AG10803 (cell line): Measurements from ENCODE around the gene IL17RE.
A peak's percentile ranks its signal among the peaks of the same experiment; 100 is the strongest.
"Not testable (repeated sequence)": the region's sequence is repeated elsewhere in the genome, so short reads cannot be mapped to it uniquely, and the experiment has no call there.

ENCODE experiments used
- DNase-seq: peaks from one replicate; pipeline ENCODE4 v3.0.0; 2010; ENCODE audit warnings: low read depth
- H3K4me3 ChIP-seq: 2 replicates; pipeline ENCODE4 v1.5.1; 2011; ENCODE audit warnings: mild to moderate bottlenecking, low read length, control low read depth
- CTCF ChIP-seq: conservative IDR thresholded peaks from 2 replicates; pipeline ENCODE4 v1.5.1; 2011; ENCODE audit warnings: mild to moderate bottlenecking, low read length, control low read depth, inconsistent platforms

Gene IL17RE

GRCh38 chr3:9902372-9903237, at the start of gene IL17RE:
Gene IL17RE, plus strand, starts transcription at chr3:9902848. Its CDS starts 85 bp downstream, at chr3:9902933.
- DNase-seq: no peak
- peak within 1 kb of the TSS; percentile 20 for H3K4me3 ChIP-seq

GRCh38 chr3:9854291-9854940, 48.2 kb upstream of the IL17RE start:
- H3K4me3 ChIP-seq, DNase-seq: not testable (repeated sequence)

More at GRCh38 chr3:9902372-9903237, at the start of gene IL17RE:
- TF ChIP-seq CTCF: no peak

- H3K4me3 ChIP-seq: no peak overlapping the region
- DNase-seq: no peak
- no peak for TF ChIP-seq CTCF
Observed at GRCh38 chr3:9855594-9855993, 47.1 kb upstream of the IL17RE start.

GRCh38 chr3:9859530-9860025, 43.1 kb upstream of the IL17RE start:
- no peak for DNase-seq
- TF ChIP-seq CTCF: no peak

GRCh38 chr3:9861201-9861600, 41.4 kb upstream of the IL17RE start:
- no peak for TF ChIP-seq CTCF
- H3K4me3 ChIP-seq: no peak overlapping the region
- DNase-seq: no peak

More at GRCh38 chr3:9859530-9860025, 43.1 kb upstream of the IL17RE start:
- no peak overlapping the region for H3K4me3 ChIP-seq

- DNase-seq: no peak
- no peak overlapping the region for H3K4me3 ChIP-seq
- TF ChIP-seq CTCF: no peak
Observed at GRCh38 chr3:9861626-9862130, 41.0 kb upstream of the IL17RE start.

GRCh38 chr3:9862391-9863057, 40.1 kb upstream of the IL17RE start:
- TF ChIP-seq CTCF: peak; percentile 37
- DNase-seq: peak; percentile 28
- H3K4me3 ChIP-seq: peak overlapping the region; percentile 38
